GM12878 (cell line): ENCODE results near the gene LCE2D. TPM values are rescaled to one million over a fixed set of nuclear protein-coding genes. Genes with fewer than 3 reads are reported as not detected.

Experiments
- ATAC-seq: fragments of 200-7000 bp; cut with Tn5 transposase; 3 replicates; pipeline ENCODE4 v1.9.1; 2020; ENCODE audit warnings: mild to moderate bottlenecking, moderate library complexity
- BruUV-seq: library from RNA; stranded (reverse); fragments of 400-500 nt; replicated peaks from 2 replicates; lab custom pipeline; 2021; lab: Mats Ljungman, UMichigan
- CTCF ChIA-PET: fragments of 300-600 bp; sonication (Branson Sonifier 250); formaldehyde crosslinking; extraction: SDS; loops from one replicate; lab custom pipeline; 2021; ENCODE audit warnings: inconsistent platforms; lab: Yijun Ruan, JAX
- POLR2A ChIA-PET: fragments of 350-600 bp; formaldehyde crosslinking; extraction: SDS; loops from one replicate; lab custom pipeline; 2021; ENCODE audit warnings: inconsistent platforms; lab: Charles Lee
- RAD21 ChIA-PET: fragments of 300-600 bp; sonication (Branson Sonifier 250); formaldehyde crosslinking; loops from one replicate; lab custom pipeline; 2023; ENCODE audit warnings: antibody characterized with exemption; ENCODE audit not compliant: unreplicated experiment; lab: Charles Lee
- SMC1A ChIA-PET: fragments of 300-600 bp; sonication (Branson Sonifier 250); formaldehyde crosslinking; loops from one replicate; lab custom pipeline; 2023; ENCODE audit not compliant: unreplicated experiment, uncharacterized antibody; lab: Charles Lee
- DNase-seq: peaks from one replicate; pipeline ENCODE4 v3.0.0-alpha.2; 2011; ENCODE audit warnings: low read depth, low spot score
- FAIRE-seq: peaks from 3 replicates; lab custom pipeline; 2011; peaks lifted over from hg19 to GRCh38; lab: Jason Lieb, UNC
- H2AFZ ChIP-seq: 2 replicates; pipeline ENCODE4 v1.6.0; 2011; ENCODE audit warnings: low read depth, low read length, control low read depth; ENCODE audit not compliant: control insufficient read depth
- H3K27ac ChIP-seq: 2 replicates; pipeline ENCODE4 v1.5.1; 2011; ENCODE audit warnings: control low read depth; ENCODE audit not compliant: control insufficient read depth, insufficient read depth
- H3K27me3 ChIP-seq, 2 experiments: replicated peaks in 1 of 2; 2 replicates each; pipeline versions ENCODE4 v1.6.0 to v1.6.1; 2011; ENCODE audit warnings: low read length in 1 of 2; ENCODE audit not compliant: control insufficient read depth in 2 of 2, insufficient read depth in 2 of 2
- H3K36me3 ChIP-seq, 2 experiments: 2 replicates each; pipeline ENCODE4 v1.5.1; 2011; ENCODE audit warnings: low read length in 1 of 2; ENCODE audit not compliant: control insufficient read depth in 2 of 2, insufficient read depth in 2 of 2
- H3K4me1 ChIP-seq: 2 replicates; pipeline ENCODE4 v1.6.1; 2011; ENCODE audit warnings: mild to moderate bottlenecking, low read length, moderate library complexity, mixed read lengths; ENCODE audit not compliant: control insufficient read depth, insufficient read depth
- H3K4me2 ChIP-seq: 2 replicates; pipeline ENCODE4 v1.6.0; 2011; ENCODE audit warnings: control low read depth; ENCODE audit not compliant: control insufficient read depth, insufficient read depth
- H3K4me3 ChIP-seq: fragments of 200-600 bp; sonication (generic); 2 replicates; pipeline ENCODE4 v1.5.1; 2016
- H3K79me2 ChIP-seq: 2 replicates; pipeline ENCODE4 v1.6.0; 2011; ENCODE audit warnings: low read length; ENCODE audit not compliant: control insufficient read depth, insufficient read depth
- H3K9ac ChIP-seq: 2 replicates; pipeline ENCODE4 v1.8.0; 2011; ENCODE audit warnings: low read length, control low read depth, mixed read lengths; ENCODE audit not compliant: control insufficient read depth, insufficient read depth
- H3K9me3 ChIP-seq: replicated peaks from 3 replicates; pipeline ENCODE4 v1.5.1; 2011; ENCODE audit warnings: mild to moderate bottlenecking, low read length; ENCODE audit not compliant: control insufficient read depth, insufficient read depth
- H4K20me1 ChIP-seq: 2 replicates; pipeline ENCODE4 v1.6.0; 2011; ENCODE audit not compliant: control insufficient read depth, insufficient read depth
- CREB1 ChIP-seq: IDR thresholded peaks from 2 replicates; pipeline ENCODE4 v1.6.1; 2012; ENCODE audit warnings: low read depth, mild to moderate bottlenecking, inconsistent platforms
- DPF2 ChIP-seq: fragments of 450-650 bp; IDR thresholded peaks from 2 replicates; pipeline ENCODE4 v1.6.1; 2017; ENCODE audit warnings: mild to moderate bottlenecking
- ESRRA ChIP-seq: IDR thresholded peaks from 2 replicates; pipeline ENCODE4 v1.6.1; 2012; ENCODE audit warnings: mild to moderate bottlenecking, low read length, improper control_type of control experiment
- FOXK2 ChIP-seq: fragments of 450-650 bp; IDR thresholded peaks from 2 replicates; pipeline ENCODE4 v1.6.1; 2017; ENCODE audit warnings: mild to moderate bottlenecking, moderate library complexity
- HDAC2 ChIP-seq: fragments of 200-600 bp; sonication (generic); IDR thresholded peaks from 2 replicates; pipeline ENCODE4 v1.6.1; 2017
- NFYB ChIP-seq: IDR thresholded peaks from 2 replicates; pipeline ENCODE4 v1.6.1; 2011; ENCODE audit warnings: low read depth, mild to moderate bottlenecking, low read length, improper control_type of control experiment, moderate library complexity; ENCODE audit not compliant: insufficient read depth
- PAX8 ChIP-seq: fragments of 450-650 bp; IDR thresholded peaks from 2 replicates; pipeline ENCODE4 v1.6.1; 2017; ENCODE audit warnings: mild to moderate bottlenecking, moderate library complexity
- POLR2AphosphoS5 ChIP-seq: IDR thresholded peaks from 2 replicates; pipeline ENCODE4 v1.6.1; 2011; ENCODE audit warnings: mild to moderate bottlenecking, low read length, inconsistent platforms
- SP1 ChIP-seq: IDR thresholded peaks from one replicate; pipeline ENCODE4 v1.6.1; 2011; ENCODE audit warnings: low read depth, low read length
- STAT1 ChIP-seq: fragments of 450-650 bp; conservative IDR thresholded peaks from 2 replicates; pipeline ENCODE4 v1.6.1; 2014; ENCODE audit warnings: antibody characterized with exemption, mild to moderate bottlenecking
- TBL1XR1 ChIP-seq: IDR thresholded peaks from 2 replicates; pipeline ENCODE4 v1.6.1; 2012; ENCODE audit warnings: low read depth, low read length, improper control_type of control experiment
- ZBED1 ChIP-seq: IDR thresholded peaks from 2 replicates; pipeline ENCODE4 v1.6.1; 2016; ENCODE audit warnings: borderline replicate concordance
- ZNF384 ChIP-seq: IDR thresholded peaks from 2 replicates; pipeline ENCODE4 v1.6.1; 2012; ENCODE audit warnings: low read depth, mild to moderate bottlenecking, low read length, improper control_type of control experiment, borderline replicate concordance
- WGBS: methylation state at CpG from one replicate; pipeline ENCODE4 v1.1.6; 2016; ENCODE audit warnings: low lambda C conversion rate; ENCODE audit not compliant: insufficient replicate concordance, insufficient coverage; ENCODE audit errors: missing lambda C conversion rate; 5-methylcytosine and 5-hydroxymethylcytosine counted together
- in situ Hi-C: fragments of 300-500 bp; cut with MboI; formaldehyde crosslinking; loops from 9 replicates; pipeline ENCODE4 v1.14.3; 2018; ENCODE audit warnings: mixed read lengths
- intact Hi-C: fragments of 100-400 bp; cut with micrococcal nuclease; formaldehyde crosslinking; loops from one replicate; pipeline ENCODE4 v1.14.2; 2022; ENCODE audit not compliant: unreplicated experiment
- polyA plus RNA-seq, 11 experiments: library from polyadenylated mRNA; depleted of rRNA in 4 of 11; unstranded in 6 of 11; stranded (reverse) in 5 of 11; fragments of >200 nt; fragmentation: Nextera tagmentation in 4 of 11; fragmentation: Illumina TruSeq in 1 of 11; extraction: Ambion mirVana in 4 of 11; extraction: Trizol in 1 of 11; gene quantifications; 1 replicate in 1 of 11; 2 replicates in 10 of 11; pipeline versions ENCODE4 v1.2.1 to v1.2.3, GENCODE V29; 2011 to 2016; ENCODE audit warnings: inconsistent platforms in 2 of 11, missing spikeins in 2 of 11, low read depth in 1 of 11
- total RNA-seq, 4 experiments: library from RNA; depleted of rRNA in 3 of 4; stranded (reverse); fragments of >200 nt in 3 of 4; fragmentation: Illumina TruSeq in 1 of 4; extraction: Trizol in 1 of 4; gene quantifications; 2 replicates each; pipeline versions ENCODE4 v1.2.1 to v1.2.3, GENCODE V29; 2013 to 2021
- TF ChIP-seq, protein P1 (sequence below): fragments of 450-650 bp; IDR thresholded peaks from 2 replicates; pipeline ENCODE4 v1.6.1; 2016; ENCODE audit warnings: mild to moderate bottlenecking
- TF ChIP-seq, protein P2 (sequence below): fragments of 450-650 bp; formaldehyde crosslinking; IDR thresholded peaks from 2 replicates; pipeline ENCODE4 v1.4.0; 2020; ENCODE audit warnings: mild to moderate bottlenecking, moderate library complexity
- TF ChIP-seq, protein P3 (sequence below): fragments of 450-650 bp; formaldehyde crosslinking; IDR thresholded peaks from 2 replicates; pipeline ENCODE4 v1.4.0; 2022; ENCODE audit warnings: mild to moderate bottlenecking, moderate library complexity

Gene LCE2D
- total and polyA plus RNA-seq, 10 of the 15 experiments (the other 5 are each of a cell fraction or from before 2014, with no cell fraction given) = not detected

DNA sequence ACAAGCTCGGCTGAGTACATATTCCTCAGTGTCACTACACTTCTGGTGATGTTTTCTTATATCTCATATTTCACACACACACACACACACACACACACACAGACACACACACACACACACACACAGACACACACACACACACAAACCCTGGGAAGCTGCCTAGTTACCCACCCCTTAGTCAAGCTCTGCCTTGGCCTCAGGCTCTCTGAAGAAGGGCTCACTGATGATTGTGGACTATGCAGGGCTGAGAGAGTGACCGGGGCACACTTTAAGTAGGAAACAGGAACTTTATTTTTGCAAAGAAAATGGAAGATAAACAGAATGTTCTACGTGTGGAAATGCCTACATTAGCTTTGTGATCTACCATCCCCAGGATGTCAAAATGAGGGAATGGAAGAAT, 19.2 kb upstream of the LCE2D start (continued):
- TF ChIP-seq POLR2AphosphoS5 (no peak), FOXK2 (no peak), SP1 (no peak)

DNA sequence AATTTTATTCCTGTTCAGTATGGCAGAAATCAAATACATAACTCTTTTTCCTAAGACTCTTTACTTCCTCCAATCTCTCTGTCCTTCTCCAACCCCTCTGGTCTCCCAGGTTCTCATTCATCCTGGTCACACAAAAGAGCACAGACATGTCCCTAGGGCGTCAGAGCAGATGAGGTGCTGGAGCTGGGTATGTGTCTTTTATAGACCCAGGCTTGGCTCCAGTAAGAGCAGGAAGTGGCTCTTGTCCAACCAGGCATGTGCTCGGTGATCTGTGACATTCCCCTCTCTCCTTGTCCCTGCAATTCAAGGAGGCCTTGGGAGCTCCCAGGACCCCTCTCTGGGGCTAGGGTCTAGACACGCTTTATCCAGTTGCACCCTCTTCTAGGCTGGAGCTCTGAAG, 18.0 kb upstream of the LCE2D start:
- no peak overlapping the region for H2AFZ ChIP-seq
- DNase-seq = no peak
- H3K9me3 ChIP-seq = no peaks in the 10 kb centered on the region
- H3K4me3 ChIP-seq = no peak overlapping the region
- H3K4me1 ChIP-seq = no peaks in the 10 kb centered on the region
- WGBS = 0% methylated on average over 3 of the region's 3 CpGs
- no peak for FAIRE-seq
- H3K36me3 ChIP-seq = no peaks in the 10 kb centered on the region
- no peaks in the 10 kb centered on the region for H4K20me1 ChIP-seq
- intact Hi-C loops = no loop called here
- no peaks in the 10 kb centered on the region for H3K79me2 ChIP-seq
- no peak overlapping the region for H3K9ac ChIP-seq
- ChIA-PET POLR2A (no interaction called here), SMC1A (interaction anchor here (1.6 kb wide), 1 partner anchor 8 kb away, joined by 4 read pairs; no protein-coding TSS in a partner anchor), CTCF (interaction anchor here (1.2 kb wide), 1 partner anchor 224 kb away, joined by 4 read pairs; no protein-coding TSS in a partner anchor), RAD21 (no interaction called here)
- no TSS peak for BruUV-seq
- ATAC-seq = no peak
- no peak overlapping the region for H3K4me2 ChIP-seq
- H3K27me3 ChIP-seq = no peaks in the 10 kb centered on the region
- no peak overlapping the region for H3K27ac ChIP-seq
- in situ Hi-C loops = no loop called here
- TF ChIP-seq HDAC2 (no peak), CREB1 (no peak), ZNF384 (no peak), PAX8 (no peak), STAT1 (no peak), DPF2 (no peak), ESRRA (no peak), ZBED1 (no peak), TBL1XR1 (no peak), NFYB (no peak)
- TF ChIP-seq, protein P1, sequence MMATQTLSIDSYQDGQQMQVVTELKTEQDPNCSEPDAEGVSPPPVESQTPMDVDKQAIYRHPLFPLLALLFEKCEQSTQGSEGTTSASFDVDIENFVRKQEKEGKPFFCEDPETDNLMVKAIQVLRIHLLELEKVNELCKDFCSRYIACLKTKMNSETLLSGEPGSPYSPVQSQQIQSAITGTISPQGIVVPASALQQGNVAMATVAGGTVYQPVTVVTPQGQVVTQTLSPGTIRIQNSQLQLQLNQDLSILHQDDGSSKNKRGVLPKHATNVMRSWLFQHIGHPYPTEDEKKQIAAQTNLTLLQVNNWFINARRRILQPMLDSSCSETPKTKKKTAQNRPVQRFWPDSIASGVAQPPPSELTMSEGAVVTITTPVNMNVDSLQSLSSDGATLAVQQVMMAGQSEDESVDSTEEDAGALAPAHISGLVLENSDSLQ = no peak
- TF ChIP-seq, protein P2, sequence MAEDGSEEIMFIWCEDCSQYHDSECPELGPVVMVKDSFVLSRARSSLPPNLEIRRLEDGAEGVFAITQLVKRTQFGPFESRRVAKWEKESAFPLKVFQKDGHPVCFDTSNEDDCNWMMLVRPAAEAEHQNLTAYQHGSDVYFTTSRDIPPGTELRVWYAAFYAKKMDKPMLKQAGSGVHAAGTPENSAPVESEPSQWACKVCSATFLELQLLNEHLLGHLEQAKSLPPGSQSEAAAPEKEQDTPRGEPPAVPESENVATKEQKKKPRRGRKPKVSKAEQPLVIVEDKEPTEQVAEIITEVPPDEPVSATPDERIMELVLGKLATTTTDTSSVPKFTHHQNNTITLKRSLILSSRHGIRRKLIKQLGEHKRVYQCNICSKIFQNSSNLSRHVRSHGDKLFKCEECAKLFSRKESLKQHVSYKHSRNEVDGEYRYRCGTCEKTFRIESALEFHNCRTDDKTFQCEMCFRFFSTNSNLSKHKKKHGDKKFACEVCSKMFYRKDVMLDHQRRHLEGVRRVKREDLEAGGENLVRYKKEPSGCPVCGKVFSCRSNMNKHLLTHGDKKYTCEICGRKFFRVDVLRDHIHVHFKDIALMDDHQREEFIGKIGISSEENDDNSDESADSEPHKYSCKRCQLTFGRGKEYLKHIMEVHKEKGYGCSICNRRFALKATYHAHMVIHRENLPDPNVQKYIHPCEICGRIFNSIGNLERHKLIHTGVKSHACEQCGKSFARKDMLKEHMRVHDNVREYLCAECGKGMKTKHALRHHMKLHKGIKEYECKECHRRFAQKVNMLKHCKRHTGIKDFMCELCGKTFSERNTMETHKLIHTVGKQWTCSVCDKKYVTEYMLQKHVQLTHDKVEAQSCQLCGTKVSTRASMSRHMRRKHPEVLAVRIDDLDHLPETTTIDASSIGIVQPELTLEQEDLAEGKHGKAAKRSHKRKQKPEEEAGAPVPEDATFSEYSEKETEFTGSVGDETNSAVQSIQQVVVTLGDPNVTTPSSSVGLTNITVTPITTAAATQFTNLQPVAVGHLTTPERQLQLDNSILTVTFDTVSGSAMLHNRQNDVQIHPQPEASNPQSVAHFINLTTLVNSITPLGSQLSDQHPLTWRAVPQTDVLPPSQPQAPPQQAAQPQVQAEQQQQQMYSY (CRISPR knock-in tag) = no peak
- TF ChIP-seq, protein P3, sequence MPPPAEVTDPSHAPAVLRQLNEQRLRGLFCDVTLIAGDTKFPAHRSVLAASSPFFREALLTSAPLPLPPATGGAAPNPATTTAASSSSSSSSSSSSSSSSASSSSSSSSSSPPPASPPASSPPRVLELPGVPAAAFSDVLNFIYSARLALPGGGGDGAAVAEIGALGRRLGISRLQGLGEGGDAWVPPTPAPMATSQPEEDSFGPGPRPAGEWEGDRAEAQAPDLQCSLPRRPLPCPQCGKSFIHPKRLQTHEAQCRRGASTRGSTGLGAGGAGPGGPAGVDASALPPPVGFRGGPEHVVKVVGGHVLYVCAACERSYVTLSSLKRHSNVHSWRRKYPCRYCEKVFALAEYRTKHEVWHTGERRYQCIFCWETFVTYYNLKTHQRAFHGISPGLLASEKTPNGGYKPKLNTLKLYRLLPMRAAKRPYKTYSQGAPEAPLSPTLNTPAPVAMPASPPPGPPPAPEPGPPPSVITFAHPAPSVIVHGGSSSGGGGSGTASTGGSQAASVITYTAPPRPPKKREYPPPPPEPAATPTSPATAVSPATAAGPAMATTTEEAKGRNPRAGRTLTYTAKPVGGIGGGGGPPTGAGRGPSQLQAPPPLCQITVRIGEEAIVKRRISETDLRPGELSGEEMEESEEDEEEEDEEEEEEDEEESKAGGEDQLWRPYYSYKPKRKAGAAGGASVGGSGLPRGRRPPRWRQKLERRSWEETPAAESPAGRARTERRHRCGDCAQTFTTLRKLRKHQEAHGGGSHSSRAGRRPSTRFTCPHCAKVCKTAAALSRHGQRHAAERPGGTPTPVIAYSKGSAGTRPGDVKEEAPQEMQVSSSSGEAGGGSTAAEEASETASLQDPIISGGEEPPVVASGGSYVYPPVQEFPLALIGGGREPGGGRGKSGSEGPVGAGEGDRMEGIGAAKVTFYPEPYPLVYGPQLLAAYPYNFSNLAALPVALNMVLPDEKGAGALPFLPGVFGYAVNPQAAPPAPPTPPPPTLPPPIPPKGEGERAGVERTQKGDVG (CRISPR knock-in tag) = no peak
